ENCODE measurements around the gene ANKS1A. TPM values are rescaled to one million over a fixed set of nuclear protein-coding genes. Genes with fewer than 3 reads are reported as not detected.
A peak's percentile ranks its signal among the peaks of the same experiment; 100 is the strongest.

The ANKS1A gene
- total RNA-seq, 1 donor from 2014 or later: 17.2 TPM

DNA sequence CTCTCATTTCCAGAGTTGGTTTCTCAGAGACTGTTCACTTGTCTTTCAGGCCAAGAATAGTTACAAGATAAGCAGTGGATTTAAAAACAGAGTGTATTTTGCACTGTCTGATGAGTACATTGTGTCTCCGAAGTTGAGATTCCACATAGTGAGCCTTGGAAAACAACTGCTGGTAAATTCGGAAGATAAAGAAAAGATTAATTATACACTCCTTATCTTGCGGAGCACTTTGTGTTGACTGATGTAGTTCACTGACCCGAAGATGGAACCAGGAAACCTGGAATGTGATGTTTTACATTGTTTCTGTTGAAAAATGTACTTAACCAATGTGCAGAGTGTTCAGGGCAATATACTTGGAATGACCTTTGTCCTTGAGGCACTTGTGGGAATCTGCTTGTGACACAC is 51.0 kb downstream of the ANKS1A start:
- Mint-ChIP-seq H3K4me1 (ENCODE audit: low read depth) (peaks cover 10% of the 10 kb centered on the region), H3K36me3 (ENCODE audit: low read depth) (no peaks in the 10 kb centered on the region), H3K27me3 (ENCODE audit: low read depth) (no peaks in the 10 kb centered on the region), H3K9me3 (ENCODE audit: low read depth) (peaks cover 4% of the 10 kb centered on the region), H3K27ac (ENCODE audit: unreplicated experiment) (no peak overlapping the region), H3K4me3 (ENCODE audit: unreplicated experiment) (no peak overlapping the region)
- no peak for DNase-seq (ENCODE audit: low spot score)
- TF ChIP-seq, protein P1, sequence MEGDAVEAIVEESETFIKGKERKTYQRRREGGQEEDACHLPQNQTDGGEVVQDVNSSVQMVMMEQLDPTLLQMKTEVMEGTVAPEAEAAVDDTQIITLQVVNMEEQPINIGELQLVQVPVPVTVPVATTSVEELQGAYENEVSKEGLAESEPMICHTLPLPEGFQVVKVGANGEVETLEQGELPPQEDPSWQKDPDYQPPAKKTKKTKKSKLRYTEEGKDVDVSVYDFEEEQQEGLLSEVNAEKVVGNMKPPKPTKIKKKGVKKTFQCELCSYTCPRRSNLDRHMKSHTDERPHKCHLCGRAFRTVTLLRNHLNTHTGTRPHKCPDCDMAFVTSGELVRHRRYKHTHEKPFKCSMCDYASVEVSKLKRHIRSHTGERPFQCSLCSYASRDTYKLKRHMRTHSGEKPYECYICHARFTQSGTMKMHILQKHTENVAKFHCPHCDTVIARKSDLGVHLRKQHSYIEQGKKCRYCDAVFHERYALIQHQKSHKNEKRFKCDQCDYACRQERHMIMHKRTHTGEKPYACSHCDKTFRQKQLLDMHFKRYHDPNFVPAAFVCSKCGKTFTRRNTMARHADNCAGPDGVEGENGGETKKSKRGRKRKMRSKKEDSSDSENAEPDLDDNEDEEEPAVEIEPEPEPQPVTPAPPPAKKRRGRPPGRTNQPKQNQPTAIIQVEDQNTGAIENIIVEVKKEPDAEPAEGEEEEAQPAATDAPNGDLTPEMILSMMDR (IDR thresholded peaks at IDR 0.05): no peak

DNA sequence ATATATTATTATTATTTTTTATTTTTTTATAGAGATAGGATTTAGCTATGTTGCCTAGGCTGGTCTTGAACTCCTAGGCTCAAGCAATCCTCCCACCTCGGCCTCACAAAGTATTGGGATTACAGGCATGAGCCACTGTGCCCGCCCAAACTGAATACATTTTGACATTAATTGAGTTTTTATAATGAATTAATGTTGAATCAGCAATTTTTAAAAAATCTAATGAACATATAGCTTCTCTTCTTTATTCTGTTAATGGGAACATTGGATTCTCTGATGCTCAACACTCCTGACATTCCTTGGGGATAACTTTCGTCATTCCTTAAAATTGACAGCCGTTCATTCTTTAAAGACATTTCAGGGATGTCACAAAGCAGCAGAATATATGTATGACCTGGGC is 52.4 kb downstream of the ANKS1A start:
- TF ChIP-seq, protein P1 (IDR thresholded peaks at IDR 0.05): no peak
- Mint-ChIP-seq H3K9me3 (ENCODE audit: low read depth) (peaks cover 4% of the 10 kb centered on the region), H3K27me3 (ENCODE audit: low read depth) (no peaks in the 10 kb centered on the region), H3K27ac (ENCODE audit: unreplicated experiment) (no peak overlapping the region), H3K4me1 (ENCODE audit: low read depth) (peaks cover 6% of the 10 kb centered on the region), H3K36me3 (ENCODE audit: low read depth) (peaks cover 2% of the 10 kb centered on the region), H3K4me3 (ENCODE audit: unreplicated experiment) (no peak overlapping the region)
- no peak for DNase-seq (ENCODE audit: low spot score)

DNA sequence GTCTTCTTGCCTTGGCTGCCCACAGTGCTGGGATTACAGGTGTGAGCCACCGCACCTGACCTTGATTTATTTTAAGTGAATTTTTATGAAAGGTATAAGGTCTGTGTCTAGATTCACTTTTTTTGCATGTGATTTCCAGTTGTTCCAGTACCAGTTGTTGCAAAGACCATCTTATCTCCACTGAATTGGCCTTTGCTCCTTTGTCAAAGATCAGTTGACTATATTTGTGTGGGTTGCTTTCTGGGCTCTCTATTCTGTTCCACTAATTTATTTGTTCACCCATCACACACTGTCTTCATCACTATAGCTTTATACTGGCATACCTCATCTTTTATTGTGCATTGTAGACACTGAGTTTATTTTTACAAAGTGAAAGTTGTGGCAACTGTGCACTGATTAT is 56.3 kb downstream of the ANKS1A start:
- no peak overlapping the region for H3K4me3 Mint-ChIP-seq (ENCODE audit: unreplicated experiment)
- H3K9me3 Mint-ChIP-seq (ENCODE audit: low read depth): peaks cover 4% of the 10 kb centered on the region
- H3K36me3 Mint-ChIP-seq (ENCODE audit: low read depth): peaks cover 2% of the 10 kb centered on the region
- no peak for DNase-seq (ENCODE audit: low spot score)
- peaks cover 8% of the 10 kb centered on the region for H3K4me1 Mint-ChIP-seq (ENCODE audit: low read depth)
- no peaks in the 10 kb centered on the region for H3K27me3 Mint-ChIP-seq (ENCODE audit: low read depth)
- TF ChIP-seq, protein P1 (IDR thresholded peaks at IDR 0.05): no peak
- H3K27ac Mint-ChIP-seq (ENCODE audit: unreplicated experiment): no peak overlapping the region

DNA sequence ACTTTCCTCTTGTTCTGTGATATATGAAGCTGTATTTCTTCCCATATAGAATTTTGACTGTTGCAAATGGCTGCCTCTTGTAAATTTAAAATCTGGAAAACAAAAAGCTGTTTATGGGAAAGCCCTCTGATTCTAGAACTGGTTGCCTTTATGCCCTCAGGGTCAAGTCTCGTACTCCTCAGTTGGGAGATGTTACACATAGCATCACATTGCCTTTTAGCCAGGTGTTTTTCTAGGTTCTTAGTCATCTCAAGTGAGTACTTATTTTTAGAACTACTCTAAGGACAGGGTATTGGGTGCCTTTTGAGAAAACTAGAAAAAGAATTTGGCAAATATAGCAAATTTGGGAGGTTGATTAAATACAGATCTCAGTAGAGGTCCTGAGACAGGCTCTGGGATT is 58.5 kb downstream of the ANKS1A start:
- peaks cover 20% of the 10 kb centered on the region for H3K4me1 Mint-ChIP-seq (ENCODE audit: low read depth)
- H3K27ac Mint-ChIP-seq (ENCODE audit: unreplicated experiment): no peak overlapping the region
- H3K36me3 Mint-ChIP-seq (ENCODE audit: low read depth): peaks cover 2% of the 10 kb centered on the region
- H3K9me3 Mint-ChIP-seq (ENCODE audit: low read depth): peaks cover 4% of the 10 kb centered on the region
- H3K4me3 Mint-ChIP-seq (ENCODE audit: unreplicated experiment): no peak overlapping the region
- no peak for DNase-seq (ENCODE audit: low spot score)
- TF ChIP-seq, protein P1 (IDR thresholded peaks at IDR 0.05): no peak
- H3K27me3 Mint-ChIP-seq (ENCODE audit: low read depth): no peaks in the 10 kb centered on the region

DNA sequence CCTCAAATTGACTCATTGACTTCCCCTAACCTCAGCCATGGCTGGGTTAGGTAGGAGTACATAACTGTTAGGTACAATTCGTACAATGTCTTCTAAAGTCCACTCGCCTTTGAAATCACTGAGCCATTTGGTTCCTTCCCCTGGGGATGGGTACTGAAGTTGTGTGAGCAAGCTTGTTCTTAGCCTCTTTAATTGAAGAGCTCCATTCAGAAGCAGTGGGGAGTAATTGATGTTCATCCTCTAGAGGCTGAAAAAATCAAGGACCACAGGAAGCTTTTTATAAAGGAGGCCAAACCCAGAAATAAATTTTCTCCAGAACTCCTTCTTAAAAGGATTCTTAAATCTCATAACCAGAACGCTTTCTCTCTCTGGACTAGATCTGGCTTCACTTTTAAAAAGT is 60.6 kb downstream of the ANKS1A start:
- Mint-ChIP-seq H3K4me1 (ENCODE audit: low read depth) (peaks cover 29% of the 10 kb centered on the region), H3K36me3 (ENCODE audit: low read depth) (peaks cover 2% of the 10 kb centered on the region), H3K9me3 (ENCODE audit: low read depth) (no peaks in the 10 kb centered on the region), H3K27me3 (ENCODE audit: low read depth) (no peaks in the 10 kb centered on the region), H3K4me3 (ENCODE audit: unreplicated experiment) (no peak overlapping the region), H3K27ac (ENCODE audit: unreplicated experiment) (peak overlapping the region; percentile 33)
- DNase-seq (ENCODE audit: low spot score): no peak
- TF ChIP-seq, protein P1 (IDR thresholded peaks at IDR 0.05): no peak

Data from chondrocyte (in vitro differentiated cells).